GM12878 (cell line): ENCODE data around the gene SLX4IP. TPM values are rescaled to one million over a fixed set of nuclear protein-coding genes. Genes with fewer than 3 reads are reported as not detected.

Experiments used
- ATAC-seq: fragments of 200-7000 bp; cut with Tn5 transposase; 3 replicates; pipeline ENCODE4 v1.9.1; 2020; ENCODE audit warnings: mild to moderate bottlenecking, moderate library complexity
- BruUV-seq: library from RNA; stranded (reverse); fragments of 400-500 nt; replicated peaks from 2 replicates; lab custom pipeline; 2021; lab: Mats Ljungman, UMichigan
- CTCF ChIA-PET: fragments of 300-600 bp; sonication (Branson Sonifier 250); formaldehyde crosslinking; extraction: SDS; loops from one replicate; lab custom pipeline; 2021; ENCODE audit warnings: inconsistent platforms; lab: Yijun Ruan, JAX
- POLR2A ChIA-PET: fragments of 350-600 bp; formaldehyde crosslinking; extraction: SDS; loops from one replicate; lab custom pipeline; 2021; ENCODE audit warnings: inconsistent platforms; lab: Charles Lee
- RAD21 ChIA-PET: fragments of 300-600 bp; sonication (Branson Sonifier 250); formaldehyde crosslinking; loops from one replicate; lab custom pipeline; 2023; ENCODE audit warnings: antibody characterized with exemption; ENCODE audit not compliant: unreplicated experiment; lab: Charles Lee
- SMC1A ChIA-PET: fragments of 300-600 bp; sonication (Branson Sonifier 250); formaldehyde crosslinking; loops from one replicate; lab custom pipeline; 2023; ENCODE audit not compliant: unreplicated experiment, uncharacterized antibody; lab: Charles Lee
- DNase-seq: peaks from one replicate; pipeline ENCODE4 v3.0.0-alpha.2; 2011; ENCODE audit warnings: low read depth, low spot score
- FAIRE-seq: peaks from 3 replicates; lab custom pipeline; 2011; peaks lifted over from hg19 to GRCh38; lab: Jason Lieb, UNC
- H2AFZ ChIP-seq: 2 replicates; pipeline ENCODE4 v1.6.0; 2011; ENCODE audit warnings: low read depth, low read length, control low read depth; ENCODE audit not compliant: control insufficient read depth
- H3K27ac ChIP-seq: 2 replicates; pipeline ENCODE4 v1.5.1; 2011; ENCODE audit warnings: control low read depth; ENCODE audit not compliant: control insufficient read depth, insufficient read depth
- H3K27me3 ChIP-seq, 2 experiments: replicated peaks in 1 of 2; 2 replicates each; pipeline versions ENCODE4 v1.6.0 to v1.6.1; 2011; ENCODE audit warnings: low read length in 1 of 2; ENCODE audit not compliant: control insufficient read depth in 2 of 2, insufficient read depth in 2 of 2
- H3K36me3 ChIP-seq, 2 experiments: 2 replicates each; pipeline ENCODE4 v1.5.1; 2011; ENCODE audit warnings: low read length in 1 of 2; ENCODE audit not compliant: control insufficient read depth in 2 of 2, insufficient read depth in 2 of 2
- H3K4me1 ChIP-seq: 2 replicates; pipeline ENCODE4 v1.6.1; 2011; ENCODE audit warnings: mild to moderate bottlenecking, low read length, moderate library complexity, mixed read lengths; ENCODE audit not compliant: control insufficient read depth, insufficient read depth
- H3K4me2 ChIP-seq: 2 replicates; pipeline ENCODE4 v1.6.0; 2011; ENCODE audit warnings: control low read depth; ENCODE audit not compliant: control insufficient read depth, insufficient read depth
- H3K4me3 ChIP-seq: fragments of 200-600 bp; sonication (generic); 2 replicates; pipeline ENCODE4 v1.5.1; 2016
- H3K79me2 ChIP-seq: 2 replicates; pipeline ENCODE4 v1.6.0; 2011; ENCODE audit warnings: low read length; ENCODE audit not compliant: control insufficient read depth, insufficient read depth
- H3K9ac ChIP-seq: 2 replicates; pipeline ENCODE4 v1.8.0; 2011; ENCODE audit warnings: low read length, control low read depth, mixed read lengths; ENCODE audit not compliant: control insufficient read depth, insufficient read depth
- H3K9me3 ChIP-seq: replicated peaks from 3 replicates; pipeline ENCODE4 v1.5.1; 2011; ENCODE audit warnings: mild to moderate bottlenecking, low read length; ENCODE audit not compliant: control insufficient read depth, insufficient read depth
- H4K20me1 ChIP-seq: 2 replicates; pipeline ENCODE4 v1.6.0; 2011; ENCODE audit not compliant: control insufficient read depth, insufficient read depth
- BMI1 ChIP-seq: fragments of 450-650 bp; IDR thresholded peaks from 2 replicates; pipeline ENCODE4 v1.6.1; 2016; ENCODE audit warnings: mild to moderate bottlenecking, moderate library complexity, borderline replicate concordance
- EED ChIP-seq: sonication (generic); IDR thresholded peaks from 2 replicates; pipeline ENCODE4 v1.6.1; 2016; ENCODE audit warnings: antibody characterized with exemption, low read depth
- EP300 ChIP-seq, 2 experiments: fragments of 150-350 bp in 1 of 2; IDR thresholded peaks; 2 replicates each; pipeline ENCODE4 v1.6.1; 2011 to 2012; ENCODE audit warnings: low read depth in 2 of 2, low read length in 2 of 2, borderline replicate concordance in 1 of 2, improper control_type of control experiment in 1 of 2, inconsistent platforms in 1 of 2; ENCODE audit not compliant: control insufficient read depth in 1 of 2
- GATAD2B ChIP-seq: fragments of 450-650 bp; conservative IDR thresholded peaks from 2 replicates; pipeline ENCODE4 v1.6.1; 2017; ENCODE audit warnings: low read depth, mild to moderate bottlenecking, moderate library complexity
- LARP7 ChIP-seq: fragments of 450-650 bp; IDR thresholded peaks from 2 replicates; pipeline ENCODE4 v1.6.1; 2017; ENCODE audit warnings: mild to moderate bottlenecking
- MTA2 ChIP-seq: fragments of 450-650 bp; IDR thresholded peaks from 2 replicates; pipeline ENCODE4 v1.6.1; 2016; ENCODE audit warnings: low read depth, mild to moderate bottlenecking, moderate library complexity
- NRF1 ChIP-seq: conservative IDR thresholded peaks from 2 replicates; pipeline ENCODE4 v1.6.1; 2011; ENCODE audit warnings: mild to moderate bottlenecking, low read depth, low read length, improper control_type of control experiment
- PRDM15 ChIP-seq: fragments of 450-650 bp; formaldehyde crosslinking; IDR thresholded peaks from 2 replicates; pipeline ENCODE4 v1.4.0; 2020; ENCODE audit warnings: mild to moderate bottlenecking, moderate library complexity
- RFX5 ChIP-seq: IDR thresholded peaks from 2 replicates; pipeline ENCODE4 v1.6.1; 2011; ENCODE audit warnings: low read depth, low read length, improper control_type of control experiment
- SMC3 ChIP-seq: IDR thresholded peaks from 2 replicates; pipeline ENCODE4 v1.6.1; 2011; ENCODE audit warnings: low read length, improper control_type of control experiment, borderline replicate concordance
- STAT3 ChIP-seq: IDR thresholded peaks from 2 replicates; pipeline ENCODE4 v1.6.1; 2011; ENCODE audit warnings: low read depth, low read length, improper control_type of control experiment
- TCF7 ChIP-seq: IDR thresholded peaks from 2 replicates; pipeline ENCODE4 v1.6.1; 2014; ENCODE audit warnings: antibody characterized with exemption, borderline replicate concordance
- USF1 ChIP-seq: IDR thresholded peaks from 2 replicates; pipeline ENCODE4 v1.6.1; 2011; ENCODE audit warnings: borderline replicate concordance, low read depth, mild to moderate bottlenecking, moderate library complexity, mixed read lengths, low read length; ENCODE audit not compliant: insufficient read depth; ENCODE audit errors: extremely low read length
- WGBS: methylation state at CpG from one replicate; pipeline ENCODE4 v1.1.6; 2016; ENCODE audit warnings: low lambda C conversion rate; ENCODE audit not compliant: insufficient replicate concordance, insufficient coverage; ENCODE audit errors: missing lambda C conversion rate; 5-methylcytosine and 5-hydroxymethylcytosine counted together
- in situ Hi-C: fragments of 300-500 bp; cut with MboI; formaldehyde crosslinking; loops from 9 replicates; pipeline ENCODE4 v1.14.3; 2018; ENCODE audit warnings: mixed read lengths
- intact Hi-C: fragments of 100-400 bp; cut with micrococcal nuclease; formaldehyde crosslinking; loops from one replicate; pipeline ENCODE4 v1.14.2; 2022; ENCODE audit not compliant: unreplicated experiment
- polyA plus RNA-seq, 11 experiments: library from polyadenylated mRNA; depleted of rRNA in 4 of 11; unstranded in 6 of 11; stranded (reverse) in 5 of 11; fragments of >200 nt; fragmentation: Nextera tagmentation in 4 of 11; fragmentation: Illumina TruSeq in 1 of 11; extraction: Ambion mirVana in 4 of 11; extraction: Trizol in 1 of 11; gene quantifications; 1 replicate in 1 of 11; 2 replicates in 10 of 11; pipeline versions ENCODE4 v1.2.1 to v1.2.3, GENCODE V29; 2011 to 2016; ENCODE audit warnings: inconsistent platforms in 2 of 11, missing spikeins in 2 of 11, low read depth in 1 of 11
- total RNA-seq, 4 experiments: library from RNA; depleted of rRNA in 3 of 4; stranded (reverse); fragments of >200 nt in 3 of 4; fragmentation: Illumina TruSeq in 1 of 4; extraction: Trizol in 1 of 4; gene quantifications; 2 replicates each; pipeline versions ENCODE4 v1.2.1 to v1.2.3, GENCODE V29; 2013 to 2021

Gene SLX4IP
- total and polyA plus RNA-seq, 10 of the 15 experiments (the other 5 are each of a cell fraction or from before 2014, with no cell fraction given), result 2.2 to 11.0 (median 6.3) TPM

DNA sequence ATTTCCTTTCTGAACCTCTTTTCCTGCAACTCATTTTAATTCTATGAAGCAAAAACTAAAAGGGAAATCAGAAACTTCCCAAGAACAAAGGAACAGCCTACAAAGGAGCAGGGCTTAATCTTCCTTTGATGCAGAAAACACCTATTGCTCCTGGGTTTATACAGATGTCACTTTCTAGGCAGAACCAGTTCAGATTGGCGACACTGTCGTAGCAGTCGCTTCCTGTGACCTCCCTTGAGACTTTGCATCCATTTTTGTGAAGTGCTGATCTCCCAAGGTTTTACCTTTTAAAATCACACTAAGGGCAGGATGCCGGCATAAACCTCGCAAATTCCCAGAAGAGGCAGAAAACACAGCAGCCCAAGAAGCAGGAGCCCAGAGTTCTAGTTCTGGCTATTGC lies 198.6 kb downstream of the SLX4IP start:
- POLR2A ChIA-PET, result no interaction called here
- no peak overlapping the region for H3K4me3 ChIP-seq
- WGBS, result 43% methylated on average over 5 of the region's 5 CpGs
- no peak for TF ChIP-seq NRF1
- no peak for TF ChIP-seq BMI1
- TF ChIP-seq MTA2, result no peak
- TF ChIP-seq PRDM15, result no peak
- no peak for TF ChIP-seq SMC3
- no peak for TF ChIP-seq LARP7
- no peak for TF ChIP-seq TCF7
- no peak for TF ChIP-seq RFX5
- TF ChIP-seq USF1, result no peak
- TF ChIP-seq EP300 (IDR thresholded peaks at IDR 0.05; ENCODE audit: borderline replicate concordance in 1 of 2, control insufficient read depth in 1 of 2, low read depth in 2 of 2, low read length in 2 of 2), result no peak
- TF ChIP-seq EED, result no peak
- no peak for TF ChIP-seq STAT3
- TF ChIP-seq GATAD2B, result no peak
- no peaks in the 10 kb centered on the region for H3K79me2 ChIP-seq
- FAIRE-seq (no peak), ATAC-seq (no peak), DNase-seq (no peak)
- H3K4me1 ChIP-seq, result no peaks in the 10 kb centered on the region
- in situ Hi-C loops, result no loop called here
- no peak overlapping the region for H3K27ac ChIP-seq
- H3K27me3 ChIP-seq, result no peaks in the 10 kb centered on the region
- no peak overlapping the region for H3K9ac ChIP-seq
- no peaks in the 10 kb centered on the region for H3K9me3 ChIP-seq
- RAD21 ChIA-PET, result no interaction called here
- intact Hi-C loops, result no loop called here
- CTCF ChIA-PET, result no interaction called here
- H4K20me1 ChIP-seq, result no peaks in the 10 kb centered on the region
- SMC1A ChIA-PET, result interaction anchor here (0.8 kb wide), 1 partner anchor 53 kb away, joined by 3 read pairs; no protein-coding TSS in a partner anchor
- no peak overlapping the region for H2AFZ ChIP-seq
- no TSS peak for BruUV-seq
- H3K36me3 ChIP-seq, result peaks cover 0 to 3% of the 10 kb centered on the region in 2 experiments; a peak in 2 of 4 replicates
- H3K4me2 ChIP-seq, result no peak overlapping the region
